ENCODE data around the gene POU2F1. TPM values are rescaled to one million over a fixed set of nuclear protein-coding genes. Genes with fewer than 3 reads are reported as not detected.

POU2F1 gene
- total RNA-seq, 1 donor from 2014 or later: 3.9 TPM

- Histone ChIP-seq H3K27me3 (ENCODE audit: control insufficient read depth, insufficient read depth, low read length) (peaks cover 2% of the 10 kb centered on the region), H3K4me3 (ENCODE audit: low read depth, low read length) (no peak overlapping the region), H3K36me3 (ENCODE audit: control insufficient read depth, insufficient read depth, low read length) (no peaks in the 10 kb centered on the region)
- FAIRE-seq: peak; percentile 13
- no peak for DNase-seq (ENCODE audit: low read depth)
- TF ChIP-seq, protein P1, sequence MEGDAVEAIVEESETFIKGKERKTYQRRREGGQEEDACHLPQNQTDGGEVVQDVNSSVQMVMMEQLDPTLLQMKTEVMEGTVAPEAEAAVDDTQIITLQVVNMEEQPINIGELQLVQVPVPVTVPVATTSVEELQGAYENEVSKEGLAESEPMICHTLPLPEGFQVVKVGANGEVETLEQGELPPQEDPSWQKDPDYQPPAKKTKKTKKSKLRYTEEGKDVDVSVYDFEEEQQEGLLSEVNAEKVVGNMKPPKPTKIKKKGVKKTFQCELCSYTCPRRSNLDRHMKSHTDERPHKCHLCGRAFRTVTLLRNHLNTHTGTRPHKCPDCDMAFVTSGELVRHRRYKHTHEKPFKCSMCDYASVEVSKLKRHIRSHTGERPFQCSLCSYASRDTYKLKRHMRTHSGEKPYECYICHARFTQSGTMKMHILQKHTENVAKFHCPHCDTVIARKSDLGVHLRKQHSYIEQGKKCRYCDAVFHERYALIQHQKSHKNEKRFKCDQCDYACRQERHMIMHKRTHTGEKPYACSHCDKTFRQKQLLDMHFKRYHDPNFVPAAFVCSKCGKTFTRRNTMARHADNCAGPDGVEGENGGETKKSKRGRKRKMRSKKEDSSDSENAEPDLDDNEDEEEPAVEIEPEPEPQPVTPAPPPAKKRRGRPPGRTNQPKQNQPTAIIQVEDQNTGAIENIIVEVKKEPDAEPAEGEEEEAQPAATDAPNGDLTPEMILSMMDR (IDR thresholded peaks at IDR 0.05; ENCODE audit: insufficient read depth, low read length, severe bottlenecking): no peak
Observed at GRCh38 chr1:167473761-167474160, 253.1 kb downstream of the POU2F1 start.

DNA sequence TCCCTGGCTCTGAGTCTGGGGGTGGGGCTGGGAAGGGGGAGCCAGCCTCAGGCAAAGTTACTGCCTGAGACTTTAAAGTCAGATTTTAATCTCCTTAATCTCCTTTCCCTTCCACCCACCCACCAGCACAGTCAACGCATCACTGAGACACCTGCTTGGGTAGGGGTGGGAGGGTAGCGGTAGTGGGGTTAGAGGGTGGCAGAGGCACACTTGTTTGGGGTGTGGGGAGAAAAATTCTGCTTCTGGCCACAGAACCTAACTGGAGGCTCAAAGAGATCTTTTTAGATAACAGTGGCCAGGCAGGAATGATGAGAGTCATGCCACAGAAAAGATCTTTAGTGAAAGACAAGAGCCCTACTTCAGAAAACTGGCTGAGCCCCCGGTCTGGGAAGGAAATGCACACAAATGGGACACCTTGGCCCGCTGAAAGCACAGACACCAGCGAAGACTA lies 253.5 kb downstream of the POU2F1 start:
- FAIRE-seq: no peak

GRCh38 chr1:167476061-167476460 lies 255.4 kb downstream of the POU2F1 start:
- H3K4me3 ChIP-seq (ENCODE audit: low read depth, low read length): no peak overlapping the region
- DNase-seq (ENCODE audit: low read depth) (no peak), FAIRE-seq (no peak)

More for the DNA sequence above, 253.5 kb downstream of the POU2F1 start:
- no peak overlapping the region for H3K4me3 ChIP-seq (ENCODE audit: low read depth, low read length)
- no peak for DNase-seq (ENCODE audit: low read depth)
- H3K27me3 ChIP-seq (ENCODE audit: control insufficient read depth, insufficient read depth, low read length): peaks cover 2% of the 10 kb centered on the region
- no peaks in the 10 kb centered on the region for H3K36me3 ChIP-seq (ENCODE audit: control insufficient read depth, insufficient read depth, low read length)
- TF ChIP-seq, protein P1 (IDR thresholded peaks at IDR 0.05; ENCODE audit: insufficient read depth, low read length, severe bottlenecking): no peak

More at GRCh38 chr1:167476061-167476460, 255.4 kb downstream of the POU2F1 start:
- Histone ChIP-seq H3K36me3 (ENCODE audit: control insufficient read depth, insufficient read depth, low read length) (no peaks in the 10 kb centered on the region), H3K27me3 (ENCODE audit: control insufficient read depth, insufficient read depth, low read length) (peaks cover 2% of the 10 kb centered on the region)
- TF ChIP-seq, protein P1 (IDR thresholded peaks at IDR 0.05; ENCODE audit: insufficient read depth, low read length, severe bottlenecking): no peak

Other genes starting within 250 kb of the POU2F1 start
- gene ILDR2, start 245.3 kb upstream of the POU2F1 start, total RNA-seq: not detected in 2 replicates
- not detected in 2 replicates for gene MAEL, start 231.6 kb upstream of the POU2F1 start, total RNA-seq
- not detected in 2 replicates for gene GPA33, start 130.5 kb upstream of the POU2F1 start, total RNA-seq
- gene STYXL2, start 126.8 kb upstream of the POU2F1 start, total RNA-seq: not detected in 2 replicates

Measured in bronchial epithelial cell (primary cell).